Tibial artery (tissue), 4 donors: Measurements from ENCODE around the gene CELA1.

Source experiments
- DNase-seq, 2 donors: peaks; one replicate each; pipeline ENCODE4 v3.0.0-alpha.2; 2019
- H3K27ac ChIP-seq, 2 donors: fragments of 200-600 bp; sonication (generic) in 1 of 2; 1 replicate in 1 of 2; 2 replicates in 1 of 2; pipeline ENCODE4 v1.5.1; 2018 to 2019; ENCODE audit warnings: mild to moderate bottlenecking in 1 of 2
- H3K27me3 ChIP-seq, 2 donors: fragments of 200-600 bp; sonication (generic) in 1 of 2; one replicate each; pipeline versions ENCODE4 v1.5.1 to v1.6.0; 2016 to 2019
- H3K36me3 ChIP-seq, 3 donors: fragments of 200-600 bp; sonication (generic) in 2 of 3; one replicate each; pipeline ENCODE4 v1.5.1; 2016 to 2019; ENCODE audit warnings: mild to moderate bottlenecking in 2 of 3
- H3K4me1 ChIP-seq, 4 donors: fragments of 200-600 bp; sonication (generic) in 2 of 4; 1 replicate in 3 of 4; 2 replicates in 1 of 4; pipeline ENCODE4 v1.5.1; 2016 to 2019
- H3K4me3 ChIP-seq, 2 donors: fragments of 200-600 bp; sonication (generic) in 1 of 2; 1 replicate in 1 of 2; 2 replicates in 1 of 2; pipeline ENCODE4 v1.5.1; 2018 to 2019; ENCODE audit warnings: mild to moderate bottlenecking in 2 of 2
- H3K9me3 ChIP-seq, 3 donors: fragments of 200-600 bp; sonication (generic) in 1 of 3; one replicate each; pipeline ENCODE4 v1.5.1; 2016 to 2019
- CTCF ChIP-seq, 2 experiments: fragments of 200-600 bp in 1 of 2; fragments of 450-650 bp in 1 of 2; IDR thresholded peaks; one replicate each; pipeline ENCODE4 v1.5.1; 2017 to 2019; ENCODE audit warnings: antibody characterized with exemption in 2 of 2, mild to moderate bottlenecking in 1 of 2, moderate library complexity in 1 of 2
- intact Hi-C: fragments of 100-400 bp; cut with DNase I; formaldehyde crosslinking; loops from one replicate; pipeline ENCODE4 v1.15.0; 2023; ENCODE audit warnings: low total_unique reads

CELA1 gene

GRCh38 chr12:51281202-51281924 is 65.1 kb downstream of the CELA1 start:
- no peak for DNase-seq
- intact Hi-C loops = no loop called here
- Histone ChIP-seq H3K4me1 (no peaks in the 10 kb centered on the region), H3K27ac (no peak overlapping the region), H3K9me3 (no peaks in the 10 kb centered on the region), H3K36me3 (no peaks in the 10 kb centered on the region), H3K4me3 (no peak overlapping the region), H3K27me3 (peaks cover 0 to 2% of the 10 kb centered on the region in 2 donors)
- no peak for TF ChIP-seq CTCF (IDR thresholded peaks at IDR 0.05)
